HG02852 (cell line): Measurements from ENCODE around the gene ADH1C.

Experiments used
- ATAC-seq: cut with Tn5 transposase; IDR thresholded peaks from one replicate; pipeline ENCODE4 v1.9.1; 2021; ENCODE audit warnings: mild to moderate bottlenecking, moderate library complexity; ENCODE audit not compliant: unreplicated experiment

Gene ADH1C

GRCh38 chr4:99305638-99306400 is 46.7 kb downstream of the ADH1C start:
- ATAC-seq = no peak

GRCh38 chr4:99301376-99302164 is 51.0 kb downstream of the ADH1C start:
- no peak for ATAC-seq

GRCh38 chr4:99300934-99301333 is 51.6 kb downstream of the ADH1C start:
- no peak for ATAC-seq

GRCh38 chr4:99293357-99293756 is 59.2 kb downstream of the ADH1C start:
- no peak for ATAC-seq

GRCh38 chr4:99290848-99291786 is 61.4 kb downstream of the ADH1C start, which contains the start of gene ADH1A:
Gene ADH1A, minus strand, starts transcription at chr4:99290985. Its CDS starts 71 bp downstream, at chr4:99290914.
- ATAC-seq = no peak
